Liver (tissue), 9 donors: ENCODE data around the gene UBA1. TPM values are rescaled to one million over a fixed set of nuclear protein-coding genes. Genes with fewer than 3 reads are reported as not detected.

Experiments
- DNase-seq: peaks from one replicate; pipeline ENCODE4 v3.0.0-alpha.2; 2017; ENCODE audit warnings: low spot score
- H3K27ac ChIP-seq, 2 donors: one replicate each; pipeline ENCODE4 v1.7.0; 2013; ENCODE audit warnings: inconsistent platforms in 2 of 2, low read length in 2 of 2, control low read depth in 1 of 2, low read depth in 1 of 2, mild to moderate bottlenecking in 1 of 2
- H3K27me3 ChIP-seq, 4 donors: one replicate each; pipeline versions ENCODE4 v1.6.1 to v1.7.0; 2013; ENCODE audit warnings: low read length in 3 of 4, inconsistent platforms in 1 of 4, mild to moderate bottlenecking in 1 of 4, moderate library complexity in 1 of 4; ENCODE audit not compliant: control insufficient read depth in 4 of 4, insufficient read depth in 4 of 4
- H3K36me3 ChIP-seq, 4 donors: one replicate each; pipeline versions ENCODE4 v1.6.1 to v1.7.0; 2013; ENCODE audit warnings: low read length in 3 of 4, mild to moderate bottlenecking in 3 of 4, low read depth in 1 of 4, moderate library complexity in 1 of 4; ENCODE audit not compliant: control insufficient read depth in 4 of 4, insufficient read depth in 3 of 4
- H3K4me1 ChIP-seq, 4 donors: one replicate each; pipeline versions ENCODE4 v1.6.1 to v1.7.0; 2013; ENCODE audit warnings: low read length in 3 of 4, mild to moderate bottlenecking in 3 of 4, moderate library complexity in 1 of 4; ENCODE audit not compliant: control insufficient read depth in 4 of 4, insufficient read depth in 4 of 4
- H3K4me3 ChIP-seq, 3 donors: one replicate each; pipeline versions ENCODE4 v1.6.1 to v1.7.0; 2013; ENCODE audit warnings: low read length in 3 of 3, control low read depth in 1 of 3, low read depth in 1 of 3, mild to moderate bottlenecking in 1 of 3
- H3K9ac ChIP-seq, 2 donors: one replicate each; pipeline ENCODE4 v1.7.0; 2013; ENCODE audit warnings: low read length in 2 of 2, mild to moderate bottlenecking in 2 of 2, moderate library complexity in 2 of 2, control low read depth in 1 of 2, low read depth in 1 of 2
- H3K9me3 ChIP-seq, 4 donors: one replicate each; pipeline versions ENCODE4 v1.6.1 to v1.7.0; 2013; ENCODE audit warnings: low read length in 3 of 4; ENCODE audit not compliant: control insufficient read depth in 4 of 4
- FOXA1 ChIP-seq: IDR thresholded peaks from 2 replicates; pipeline ENCODE4 v1.6.1; 2016; ENCODE audit warnings: antibody characterized with exemption
- GABPA ChIP-seq, 2 donors: IDR thresholded peaks in 1 of 2; conservative IDR thresholded peaks in 1 of 2; 2 replicates each; pipeline ENCODE4 v1.6.1; 2016; ENCODE audit warnings: antibody characterized with exemption in 2 of 2, mild to moderate bottlenecking in 1 of 2, moderate library complexity in 1 of 2
- HNF4A ChIP-seq, 2 donors: conservative IDR thresholded peaks; 2 replicates each; pipeline ENCODE4 v1.6.1; 2016; ENCODE audit warnings: antibody characterized with exemption in 2 of 2, mild to moderate bottlenecking in 2 of 2
- HNF4G ChIP-seq: IDR thresholded peaks from 2 replicates; pipeline ENCODE4 v1.6.1; 2016; ENCODE audit warnings: antibody characterized with exemption
- JUND ChIP-seq, 2 donors: IDR thresholded peaks; 2 replicates each; pipeline ENCODE4 v1.6.1; 2016; ENCODE audit warnings: antibody characterized with exemption in 2 of 2
- NR2F2 ChIP-seq: IDR thresholded peaks from 2 replicates; pipeline ENCODE4 v1.6.1; 2016; ENCODE audit warnings: antibody characterized with exemption
- RXRA ChIP-seq, 2 donors: IDR thresholded peaks; 2 replicates each; pipeline ENCODE4 v1.6.1; 2017 to 2018; ENCODE audit warnings: antibody characterized with exemption in 2 of 2, mild to moderate bottlenecking in 1 of 2
- WGBS: extraction: QIAGEN DNeasy Blood & Tissue Kit; methylation state at CpG from one replicate; pipeline ENCODE4 v1.1.7; 2013; 5-methylcytosine and 5-hydroxymethylcytosine counted together
- polyA plus RNA-seq, 2 donors: library from polyadenylated mRNA; stranded (reverse) in 1 of 2; unstranded in 1 of 2; fragments of 200-250 nt in 1 of 2; fragments of >200 nt in 1 of 2; fragmentation: Nextera tagmentation in 1 of 2; extraction: Ambion mirVana in 1 of 2; gene quantifications; one replicate each; pipeline versions ENCODE4 v1.2.1 to v1.2.3, GENCODE V29; 2013 to 2015
- total RNA-seq, 2 donors: library from RNA; depleted of rRNA; stranded (reverse); fragments of >200 nt; gene quantifications; one replicate each; pipeline ENCODE4 v1.2.3, GENCODE V29; 2014
- TF ChIP-seq, protein P1 (sequence below): IDR thresholded peaks from 2 replicates; pipeline ENCODE4 v1.6.1; 2016; ENCODE audit warnings: antibody characterized with exemption, mild to moderate bottlenecking
- TF ChIP-seq, protein P2 (sequence below): IDR thresholded peaks from 2 replicates; pipeline ENCODE4 v1.6.1; 2016; ENCODE audit warnings: antibody characterized with exemption
- TF ChIP-seq, protein P3 (sequence below): IDR thresholded peaks from 2 replicates; pipeline ENCODE4 v1.6.1; 2016; ENCODE audit warnings: antibody characterized with exemption
- TF ChIP-seq, protein P4 (sequence below): IDR thresholded peaks from 2 replicates; pipeline ENCODE4 v1.6.1; 2016; ENCODE audit warnings: antibody characterized with exemption
- donor health status: healthy.
- donor health status: healthy.
- donor health status: healthy.
- donor health status: healthy.
- donor health status: healthy.

UBA1 gene
- total and polyA plus RNA-seq, 4 donors: 39.8 to 85.4 (median 68.7) TPM

DNA sequence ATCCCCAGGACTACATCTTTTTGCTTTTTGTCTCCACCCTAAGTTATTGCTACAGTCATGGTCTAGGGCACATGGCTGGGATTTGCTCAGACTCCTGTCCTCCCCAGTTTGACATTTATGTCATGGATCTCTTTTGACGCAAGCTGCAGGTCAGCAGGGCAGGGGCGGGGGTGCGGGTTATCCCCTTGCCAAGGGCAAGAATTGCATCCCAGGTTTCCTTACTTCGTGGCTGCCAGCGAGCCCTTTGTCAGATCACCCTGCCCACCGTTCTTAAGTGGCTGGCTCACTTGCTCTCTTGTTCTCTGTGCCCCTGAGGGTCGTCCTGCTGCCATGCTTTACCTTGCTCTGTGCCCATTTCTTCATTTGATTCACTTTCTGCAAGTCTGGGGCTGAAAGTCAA lies 21.1 kb upstream of the UBA1 start:
- TF ChIP-seq HNF4G (no peak), RXRA (IDR thresholded peaks at IDR 0.05) (no peak), FOXA1 (no peak)
- H3K9me3 ChIP-seq: no peaks in the 10 kb centered on the region
- H3K4me3 ChIP-seq: no peak overlapping the region
- peaks cover 6 to 40% (median 12%) of the 10 kb centered on the region in 4 donors for H3K36me3 ChIP-seq
- no peak overlapping the region for H3K27ac ChIP-seq
- H3K9ac ChIP-seq: no peak overlapping the region
- DNase-seq: no peak
- no peaks in the 10 kb centered on the region for H3K27me3 ChIP-seq
- 96% methylated on average over 7 of the region's 7 CpGs for WGBS
- no peaks in the 10 kb centered on the region for H3K4me1 ChIP-seq

DNA sequence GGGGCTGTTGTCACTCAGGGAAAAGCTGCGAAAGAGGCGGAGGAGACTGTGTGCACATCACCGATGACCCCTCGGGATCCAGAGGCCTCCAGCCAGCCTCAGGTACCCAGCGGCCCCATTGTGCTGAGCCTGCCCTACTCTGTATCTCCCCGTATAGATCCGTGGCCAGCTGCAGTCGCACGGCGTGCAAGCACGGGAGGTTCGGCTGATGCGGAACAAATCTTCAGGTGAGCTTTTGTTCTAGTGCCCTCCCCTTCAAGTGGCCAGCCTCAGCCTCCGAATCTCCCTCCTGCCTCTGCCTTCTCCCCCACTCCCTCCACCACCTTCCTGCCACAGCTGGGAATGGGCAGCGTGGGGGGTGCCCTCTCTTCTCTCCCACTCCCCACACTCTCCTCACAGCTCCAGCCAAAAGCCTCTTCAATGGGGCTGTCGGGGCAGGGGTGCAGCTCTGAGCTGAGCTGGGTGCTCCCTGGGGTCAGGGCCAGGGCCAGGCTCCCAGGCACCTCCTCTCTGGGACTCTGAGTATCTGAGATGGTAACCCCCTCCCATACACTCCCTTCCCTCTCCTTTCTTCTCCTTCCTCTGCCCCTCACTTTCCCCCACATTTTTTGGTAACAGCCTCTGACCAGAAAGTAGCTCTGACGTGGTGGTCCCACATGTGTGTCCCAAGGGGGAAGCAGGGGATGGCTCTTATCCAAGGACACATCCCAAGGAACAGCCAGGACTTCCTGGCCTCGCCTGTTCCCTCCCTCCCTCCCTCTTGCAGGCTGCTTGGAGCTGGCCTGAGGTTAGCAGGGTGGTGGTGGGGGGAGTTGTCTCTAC lies 20.4 kb upstream of the UBA1 start:
- H3K27ac ChIP-seq: no peak overlapping the region
- no peak for DNase-seq
- H3K27me3 ChIP-seq: no peaks in the 10 kb centered on the region
- H3K4me3 ChIP-seq: no peak overlapping the region
- no peak overlapping the region for H3K9ac ChIP-seq
- peaks cover 9 to 45% (median 14%) of the 10 kb centered on the region in 4 donors for H3K36me3 ChIP-seq
- WGBS: 92% methylated on average over 18 of the region's 18 CpGs
- no peaks in the 10 kb centered on the region for H3K9me3 ChIP-seq
- H3K4me1 ChIP-seq: no peaks in the 10 kb centered on the region
- TF ChIP-seq, protein P1, sequence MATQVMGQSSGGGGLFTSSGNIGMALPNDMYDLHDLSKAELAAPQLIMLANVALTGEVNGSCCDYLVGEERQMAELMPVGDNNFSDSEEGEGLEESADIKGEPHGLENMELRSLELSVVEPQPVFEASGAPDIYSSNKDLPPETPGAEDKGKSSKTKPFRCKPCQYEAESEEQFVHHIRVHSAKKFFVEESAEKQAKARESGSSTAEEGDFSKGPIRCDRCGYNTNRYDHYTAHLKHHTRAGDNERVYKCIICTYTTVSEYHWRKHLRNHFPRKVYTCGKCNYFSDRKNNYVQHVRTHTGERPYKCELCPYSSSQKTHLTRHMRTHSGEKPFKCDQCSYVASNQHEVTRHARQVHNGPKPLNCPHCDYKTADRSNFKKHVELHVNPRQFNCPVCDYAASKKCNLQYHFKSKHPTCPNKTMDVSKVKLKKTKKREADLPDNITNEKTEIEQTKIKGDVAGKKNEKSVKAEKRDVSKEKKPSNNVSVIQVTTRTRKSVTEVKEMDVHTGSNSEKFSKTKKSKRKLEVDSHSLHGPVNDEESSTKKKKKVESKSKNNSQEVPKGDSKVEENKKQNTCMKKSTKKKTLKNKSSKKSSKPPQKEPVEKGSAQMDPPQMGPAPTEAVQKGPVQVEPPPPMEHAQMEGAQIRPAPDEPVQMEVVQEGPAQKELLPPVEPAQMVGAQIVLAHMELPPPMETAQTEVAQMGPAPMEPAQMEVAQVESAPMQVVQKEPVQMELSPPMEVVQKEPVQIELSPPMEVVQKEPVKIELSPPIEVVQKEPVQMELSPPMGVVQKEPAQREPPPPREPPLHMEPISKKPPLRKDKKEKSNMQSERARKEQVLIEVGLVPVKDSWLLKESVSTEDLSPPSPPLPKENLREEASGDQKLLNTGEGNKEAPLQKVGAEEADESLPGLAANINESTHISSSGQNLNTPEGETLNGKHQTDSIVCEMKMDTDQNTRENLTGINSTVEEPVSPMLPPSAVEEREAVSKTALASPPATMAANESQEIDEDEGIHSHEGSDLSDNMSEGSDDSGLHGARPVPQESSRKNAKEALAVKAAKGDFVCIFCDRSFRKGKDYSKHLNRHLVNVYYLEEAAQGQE: no peak
- no peak for TF ChIP-seq HNF4G
- TF ChIP-seq NR2F2: no peak
- TF ChIP-seq, protein P2, sequence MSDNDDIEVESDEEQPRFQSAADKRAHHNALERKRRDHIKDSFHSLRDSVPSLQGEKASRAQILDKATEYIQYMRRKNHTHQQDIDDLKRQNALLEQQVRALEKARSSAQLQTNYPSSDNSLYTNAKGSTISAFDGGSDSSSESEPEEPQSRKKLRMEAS: no peak
- TF ChIP-seq GABPA (IDR thresholded peaks at IDR 0.05 in 1 of 2, conservative IDR thresholded peaks at IDR 0.05 in 1 of 2): no peak
- TF ChIP-seq, protein P3, sequence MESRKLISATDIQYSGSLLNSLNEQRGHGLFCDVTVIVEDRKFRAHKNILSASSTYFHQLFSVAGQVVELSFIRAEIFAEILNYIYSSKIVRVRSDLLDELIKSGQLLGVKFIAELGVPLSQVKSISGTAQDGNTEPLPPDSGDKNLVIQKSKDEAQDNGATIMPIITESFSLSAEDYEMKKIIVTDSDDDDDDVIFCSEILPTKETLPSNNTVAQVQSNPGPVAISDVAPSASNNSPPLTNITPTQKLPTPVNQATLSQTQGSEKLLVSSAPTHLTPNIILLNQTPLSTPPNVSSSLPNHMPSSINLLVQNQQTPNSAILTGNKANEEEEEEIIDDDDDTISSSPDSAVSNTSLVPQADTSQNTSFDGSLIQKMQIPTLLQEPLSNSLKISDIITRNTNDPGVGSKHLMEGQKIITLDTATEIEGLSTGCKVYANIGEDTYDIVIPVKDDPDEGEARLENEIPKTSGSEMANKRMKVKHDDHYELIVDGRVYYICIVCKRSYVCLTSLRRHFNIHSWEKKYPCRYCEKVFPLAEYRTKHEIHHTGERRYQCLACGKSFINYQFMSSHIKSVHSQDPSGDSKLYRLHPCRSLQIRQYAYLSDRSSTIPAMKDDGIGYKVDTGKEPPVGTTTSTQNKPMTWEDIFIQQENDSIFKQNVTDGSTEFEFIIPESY: no peak
- no peak for TF ChIP-seq RXRA (IDR thresholded peaks at IDR 0.05)
- TF ChIP-seq FOXA1: no peak
- TF ChIP-seq JUND (IDR thresholded peaks at IDR 0.05): no peak
- no peak for TF ChIP-seq HNF4A (conservative IDR thresholded peaks at IDR 0.05)
- TF ChIP-seq, protein P4, sequence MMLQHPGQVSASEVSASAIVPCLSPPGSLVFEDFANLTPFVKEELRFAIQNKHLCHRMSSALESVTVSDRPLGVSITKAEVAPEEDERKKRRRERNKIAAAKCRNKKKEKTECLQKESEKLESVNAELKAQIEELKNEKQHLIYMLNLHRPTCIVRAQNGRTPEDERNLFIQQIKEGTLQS: no peak
